ENCODE data around the gene POC5. TPM values are rescaled to one million over a fixed set of nuclear protein-coding genes. Genes with fewer than 3 reads are reported as not detected.

Gene POC5
- total and polyA plus RNA-seq, 5 donors = 3.2 to 6.4 (median 4.4) TPM

DNA sequence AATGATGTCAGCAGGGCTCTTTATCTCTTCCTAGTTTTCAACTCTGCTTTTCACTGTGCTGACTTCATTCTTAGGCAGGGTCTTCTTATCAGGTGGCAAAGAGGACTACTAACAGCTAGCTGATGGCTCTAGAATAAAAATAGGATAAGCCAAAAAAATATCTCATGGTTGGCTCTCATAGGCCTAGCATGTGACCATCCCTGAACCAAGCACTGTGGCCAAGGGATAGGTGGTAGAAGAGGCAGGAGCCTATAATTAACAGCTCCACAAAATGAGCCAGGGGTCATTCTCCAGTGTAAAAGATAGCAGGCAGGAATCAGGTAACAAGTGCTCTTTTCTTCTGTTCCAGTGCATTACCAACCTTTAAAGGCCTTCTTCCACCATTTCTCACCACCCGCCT, 84.9 kb downstream of the POC5 start:
- H3K4me3 ChIP-seq (ENCODE audit: low read length) = no peak overlapping the region
- 83% methylated on average over 1 of the region's 1 CpG for WGBS
- H3K27me3 ChIP-seq (ENCODE audit: control insufficient read depth, insufficient read depth) = no peaks in the 10 kb centered on the region
- H3K27ac ChIP-seq (ENCODE audit: low read length) = no peak overlapping the region
- intact Hi-C loops (cut with DNase I) = no loop called here
- H3K9me3 ChIP-seq (ENCODE audit: control insufficient read depth, low read length) = no peaks in the 10 kb centered on the region
- peak in 1 of 2 donors; percentile 71 for ATAC-seq
- H3K4me1 ChIP-seq (ENCODE audit: control insufficient read depth, insufficient read depth, low read length) = peaks cover 3% of the 10 kb centered on the region
- DNase-seq = no peak

- intact Hi-C loops (cut with DNase I) = no loop called here
- 95% methylated on average over 2 of the region's 2 CpGs for WGBS
Observed at GRCh38 chr5:75630875-75631274, 86.4 kb downstream of the POC5 start.

DNA sequence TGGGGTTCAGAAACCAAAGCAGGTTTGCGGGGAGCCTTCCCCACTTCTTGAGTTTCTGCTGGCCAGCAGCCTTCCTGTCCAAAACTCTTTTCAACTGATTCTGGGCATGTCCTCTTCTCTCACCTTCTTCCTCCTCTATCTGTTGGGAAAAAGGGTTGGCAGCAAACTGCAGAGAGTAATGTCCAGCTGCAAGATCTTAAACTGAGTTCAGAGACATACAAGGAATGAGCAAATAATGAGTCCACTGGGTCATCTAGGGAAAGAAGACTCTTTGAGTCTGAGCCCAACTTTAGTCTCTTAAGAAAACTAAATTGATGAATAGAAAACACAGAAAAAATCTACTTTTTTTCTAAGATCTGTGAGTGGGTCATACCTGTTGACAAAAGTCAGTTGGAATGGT, 89.4 kb downstream of the POC5 start:
- no peak overlapping the region for H3K27ac ChIP-seq (ENCODE audit: low read length)
- no peak for ATAC-seq
- H3K27me3 ChIP-seq (ENCODE audit: control insufficient read depth, insufficient read depth) = no peaks in the 10 kb centered on the region
- no peaks in the 10 kb centered on the region for H3K9me3 ChIP-seq (ENCODE audit: control insufficient read depth, low read length)
- DNase-seq = no peak
- H3K4me3 ChIP-seq (ENCODE audit: low read length) = no peak overlapping the region
- H3K4me1 ChIP-seq (ENCODE audit: control insufficient read depth, insufficient read depth, low read length) = peaks cover 3% of the 10 kb centered on the region
- intact Hi-C loops (cut with DNase I) = no loop called here
- WGBS = 98% methylated on average over 1 of the region's 1 CpG

More at GRCh38 chr5:75630875-75631274, 86.4 kb downstream of the POC5 start:
- ATAC-seq = no peak
- H3K9me3 ChIP-seq (ENCODE audit: control insufficient read depth, low read length) = no peaks in the 10 kb centered on the region
- H3K4me1 ChIP-seq (ENCODE audit: control insufficient read depth, insufficient read depth, low read length) = peaks cover 3% of the 10 kb centered on the region
- no peak overlapping the region for H3K4me3 ChIP-seq (ENCODE audit: low read length)
- no peak overlapping the region for H3K27ac ChIP-seq (ENCODE audit: low read length)
- H3K27me3 ChIP-seq (ENCODE audit: control insufficient read depth, insufficient read depth) = no peaks in the 10 kb centered on the region
- DNase-seq = no peak

- Histone ChIP-seq H3K9me3 (ENCODE audit: control insufficient read depth, low read length) (no peaks in the 10 kb centered on the region), H3K27ac (ENCODE audit: low read length) (no peak overlapping the region), H3K4me3 (ENCODE audit: low read length) (no peak overlapping the region), H3K4me1 (ENCODE audit: control insufficient read depth, insufficient read depth, low read length) (peaks cover 3% of the 10 kb centered on the region), H3K27me3 (ENCODE audit: control insufficient read depth, insufficient read depth) (no peaks in the 10 kb centered on the region)
- no peak for ATAC-seq
- no peak for DNase-seq
- intact Hi-C loops (cut with DNase I) = no loop called here
Observed at GRCh38 chr5:75626959-75627358, 90.3 kb downstream of the POC5 start.

Other genes starting within 250 kb of the POC5 start
- 10 to 100 TPM; 26.1 to 28.7 (median 28.0) TPM for gene CERT1, start 205.8 kb downstream of the POC5 start, total RNA-seq
- 9.1 TPM for gene CERT1, start 205.8 kb downstream of the POC5 start, polyA plus RNA-seq
- 10 to 100 TPM; 24.3 to 25.7 (median 24.9) TPM for gene POLK, start 205.5 kb downstream of the POC5 start, total RNA-seq
- 7.2 TPM for gene POLK, start 205.5 kb downstream of the POC5 start, polyA plus RNA-seq
- gene ANKDD1B, start 106.0 kb downstream of the POC5 start, total RNA-seq = under 1 TPM; 0.17 to 0.71 (median 0.41) TPM
- 0.11 TPM for gene ANKDD1B, start 106.0 kb downstream of the POC5 start, polyA plus RNA-seq

Data from right cardiac atrium (tissue), 5 donors.